ENCODE measurements around the gene TRAPPC10.
"Not testable (repeated sequence)": the region's sequence is repeated elsewhere in the genome, so short reads cannot be mapped to it uniquely, and the experiment has no call there.

GRCh38 chr21:44147108-44147507, 135.0 kb downstream of the TRAPPC10 start:
- TF ChIP-seq, protein P1, sequence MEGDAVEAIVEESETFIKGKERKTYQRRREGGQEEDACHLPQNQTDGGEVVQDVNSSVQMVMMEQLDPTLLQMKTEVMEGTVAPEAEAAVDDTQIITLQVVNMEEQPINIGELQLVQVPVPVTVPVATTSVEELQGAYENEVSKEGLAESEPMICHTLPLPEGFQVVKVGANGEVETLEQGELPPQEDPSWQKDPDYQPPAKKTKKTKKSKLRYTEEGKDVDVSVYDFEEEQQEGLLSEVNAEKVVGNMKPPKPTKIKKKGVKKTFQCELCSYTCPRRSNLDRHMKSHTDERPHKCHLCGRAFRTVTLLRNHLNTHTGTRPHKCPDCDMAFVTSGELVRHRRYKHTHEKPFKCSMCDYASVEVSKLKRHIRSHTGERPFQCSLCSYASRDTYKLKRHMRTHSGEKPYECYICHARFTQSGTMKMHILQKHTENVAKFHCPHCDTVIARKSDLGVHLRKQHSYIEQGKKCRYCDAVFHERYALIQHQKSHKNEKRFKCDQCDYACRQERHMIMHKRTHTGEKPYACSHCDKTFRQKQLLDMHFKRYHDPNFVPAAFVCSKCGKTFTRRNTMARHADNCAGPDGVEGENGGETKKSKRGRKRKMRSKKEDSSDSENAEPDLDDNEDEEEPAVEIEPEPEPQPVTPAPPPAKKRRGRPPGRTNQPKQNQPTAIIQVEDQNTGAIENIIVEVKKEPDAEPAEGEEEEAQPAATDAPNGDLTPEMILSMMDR (IDR thresholded peaks at IDR 0.05; ENCODE audit: poor library complexity), result not testable (repeated sequence)
- TF ChIP-seq EZH2 (IDR thresholded peaks at IDR 0.05; ENCODE audit: borderline replicate concordance); EZH2phosphoT487 (IDR thresholded peaks at IDR 0.05; ENCODE audit: low read depth, severe bottlenecking, unreplicated experiment): not testable (repeated sequence)

Data from hepatocyte (in vitro differentiated cells).